MCF 10A (cell line): ENCODE results near the gene NPNT. TPM values are rescaled to one million over a fixed set of nuclear protein-coding genes. Genes with fewer than 3 reads are reported as not detected.

ENCODE experiments used
- BruUV-seq: library from RNA; stranded (reverse); fragments of 400-500 nt; replicated peaks from 2 replicates; lab custom pipeline; 2021; lab: Mats Ljungman, UMichigan
- CTCF ChIA-PET: fragments of 300-600 bp; sonication (Branson Sonifier 250); formaldehyde crosslinking; extraction: SDS; loops from one replicate; lab custom pipeline; 2021; ENCODE audit warnings: antibody characterized with exemption, inconsistent platforms; lab: Yijun Ruan, JAX
- POLR2A ChIA-PET: fragments of 300-600, 350-650 bp; sonication (Branson Sonifier 250); formaldehyde crosslinking; extraction: SDS; loops from one replicate; lab custom pipeline; 2020; ENCODE audit warnings: antibody characterized with exemption, inconsistent platforms; lab: Yijun Ruan, JAX
- DNase-seq: peaks from one replicate; pipeline ENCODE4 v3.0.0-alpha.2; 2018; ENCODE audit not compliant: unreplicated experiment
- H3K27ac Mint-ChIP-seq: one replicate; pipeline ENCODE4 v1.8.0; 2022; ENCODE audit warnings: mild to moderate bottlenecking, low read depth, mixed read lengths; ENCODE audit not compliant: unreplicated experiment
- H3K27me3 Mint-ChIP-seq: one replicate; pipeline ENCODE4 v1.8.0; 2022; ENCODE audit warnings: mixed read lengths; ENCODE audit not compliant: insufficient read depth, unreplicated experiment
- H3K36me3 Mint-ChIP-seq: one replicate; pipeline ENCODE4 v1.8.0; 2022; ENCODE audit warnings: mild to moderate bottlenecking, moderate library complexity, mixed read lengths; ENCODE audit not compliant: insufficient read depth, unreplicated experiment
- H3K4me1 Mint-ChIP-seq: one replicate; pipeline ENCODE4 v1.8.0; 2022; ENCODE audit warnings: mixed read lengths; ENCODE audit not compliant: insufficient read depth, unreplicated experiment
- H3K4me3 Mint-ChIP-seq: one replicate; pipeline ENCODE4 v1.8.0; 2022; ENCODE audit warnings: mild to moderate bottlenecking, moderate library complexity, mixed read lengths; ENCODE audit not compliant: unreplicated experiment
- H3K9me3 Mint-ChIP-seq: one replicate; pipeline ENCODE4 v1.8.0; 2022; ENCODE audit warnings: mixed read lengths; ENCODE audit not compliant: unreplicated experiment
- intact Hi-C: fragments of 100-400 bp; cut with micrococcal nuclease; formaldehyde crosslinking; loops from 2 replicates; pipeline ENCODE4 v1.14.1; 2022
- total RNA-seq: library from RNA; stranded (reverse); gene quantifications from 2 replicates; pipeline ENCODE4 v1.2.3, GENCODE V29; 2022
- TF ChIP-seq, protein P1 (sequence below): fragments of 200-600 bp; IDR thresholded peaks from one replicate; pipeline ENCODE4 v1.8.0; 2022; ENCODE audit warnings: antibody characterized with exemption, mild to moderate bottlenecking; ENCODE audit not compliant: unreplicated experiment

The NPNT gene
- total RNA-seq, 1 experiment from 2014 or later = 0.09 TPM

DNA sequence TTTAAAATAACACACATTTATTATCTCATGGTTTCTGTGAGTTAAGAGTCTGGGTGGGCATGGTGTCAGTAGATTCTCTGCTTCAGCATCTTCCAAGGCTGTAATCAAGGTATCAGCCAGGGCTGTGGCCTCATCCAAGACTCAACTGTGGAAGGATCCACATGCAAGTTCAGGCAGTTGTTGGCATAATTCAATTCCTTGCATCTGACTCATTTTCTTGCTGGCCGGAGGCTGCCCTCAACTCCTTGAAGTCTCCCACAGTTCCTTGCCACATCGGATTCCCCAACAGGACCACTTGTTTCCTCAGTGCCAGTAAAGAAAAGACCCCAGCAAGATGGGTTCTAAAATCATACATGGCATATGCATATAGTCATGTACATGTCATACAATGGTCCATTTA, 93.4 kb downstream of the NPNT start:
- no TSS peak for BruUV-seq
- no peaks in the 10 kb centered on the region for H3K36me3 Mint-ChIP-seq

DNA sequence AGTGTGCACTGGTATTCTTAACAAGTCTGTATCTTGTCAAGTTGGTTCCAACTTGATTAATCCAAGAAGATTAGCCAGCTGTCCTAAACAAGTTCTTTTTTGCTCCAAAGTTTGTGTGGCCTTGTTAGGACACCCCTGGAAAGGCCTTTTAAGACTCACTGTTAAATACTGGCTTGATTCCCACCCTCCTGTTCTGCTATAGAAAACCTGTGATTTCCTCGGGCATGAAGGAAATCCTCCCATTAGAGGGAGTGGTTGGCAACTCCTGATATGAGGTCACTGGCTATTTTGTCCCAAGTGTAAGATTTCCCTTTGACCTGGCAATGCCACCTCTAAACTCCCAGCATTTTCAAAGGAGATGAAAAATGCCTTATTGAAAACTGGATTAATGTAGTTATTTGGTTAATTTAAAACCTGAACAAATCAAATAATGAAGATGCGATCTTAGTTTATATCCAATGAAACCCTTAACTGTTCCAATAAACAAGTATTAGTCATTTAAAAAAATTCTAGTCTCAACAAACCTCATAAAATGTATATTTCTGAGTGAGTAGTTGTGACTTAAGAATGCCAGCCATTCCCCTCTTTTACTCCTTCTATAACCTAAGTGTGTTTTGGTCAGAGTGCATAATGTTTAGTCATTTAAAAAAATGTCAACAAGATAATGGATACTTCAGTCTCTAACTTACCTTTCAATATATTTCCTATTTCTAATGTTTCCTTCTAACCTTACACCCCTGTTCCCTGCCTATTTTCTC, 94.4 kb downstream of the NPNT start:
- no peak overlapping the region for H3K27ac Mint-ChIP-seq
- ChIA-PET CTCF (interaction anchor here (0.7 kb wide), 1 partner anchor 53 kb away, joined by 3 read pairs; no protein-coding TSS in a partner anchor), POLR2A (interaction anchor here (2.8 kb wide), 1 partner anchor 10 kb away, joined by 8 read pairs; no protein-coding TSS in a partner anchor)
- no TSS peak for BruUV-seq
- no peak for DNase-seq
- intact Hi-C loops = no loop called here
- H3K4me1 Mint-ChIP-seq = peaks cover 16% of the 10 kb centered on the region
- TF ChIP-seq, protein P1, sequence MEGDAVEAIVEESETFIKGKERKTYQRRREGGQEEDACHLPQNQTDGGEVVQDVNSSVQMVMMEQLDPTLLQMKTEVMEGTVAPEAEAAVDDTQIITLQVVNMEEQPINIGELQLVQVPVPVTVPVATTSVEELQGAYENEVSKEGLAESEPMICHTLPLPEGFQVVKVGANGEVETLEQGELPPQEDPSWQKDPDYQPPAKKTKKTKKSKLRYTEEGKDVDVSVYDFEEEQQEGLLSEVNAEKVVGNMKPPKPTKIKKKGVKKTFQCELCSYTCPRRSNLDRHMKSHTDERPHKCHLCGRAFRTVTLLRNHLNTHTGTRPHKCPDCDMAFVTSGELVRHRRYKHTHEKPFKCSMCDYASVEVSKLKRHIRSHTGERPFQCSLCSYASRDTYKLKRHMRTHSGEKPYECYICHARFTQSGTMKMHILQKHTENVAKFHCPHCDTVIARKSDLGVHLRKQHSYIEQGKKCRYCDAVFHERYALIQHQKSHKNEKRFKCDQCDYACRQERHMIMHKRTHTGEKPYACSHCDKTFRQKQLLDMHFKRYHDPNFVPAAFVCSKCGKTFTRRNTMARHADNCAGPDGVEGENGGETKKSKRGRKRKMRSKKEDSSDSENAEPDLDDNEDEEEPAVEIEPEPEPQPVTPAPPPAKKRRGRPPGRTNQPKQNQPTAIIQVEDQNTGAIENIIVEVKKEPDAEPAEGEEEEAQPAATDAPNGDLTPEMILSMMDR = no peak
- H3K4me3 Mint-ChIP-seq = no peak overlapping the region
- H3K36me3 Mint-ChIP-seq = no peaks in the 10 kb centered on the region
- H3K27me3 Mint-ChIP-seq = no peaks in the 10 kb centered on the region
- H3K9me3 Mint-ChIP-seq = no peaks in the 10 kb centered on the region

More for the DNA sequence above, 93.4 kb downstream of the NPNT start:
- intact Hi-C loops = no loop called here
- ChIA-PET CTCF (no interaction called here), POLR2A (no interaction called here)
- H3K9me3 Mint-ChIP-seq = peaks cover 3% of the 10 kb centered on the region
- peaks cover 16% of the 10 kb centered on the region for H3K4me1 Mint-ChIP-seq
- H3K27me3 Mint-ChIP-seq = no peaks in the 10 kb centered on the region
- no peak for DNase-seq
- H3K4me3 Mint-ChIP-seq = no peak overlapping the region
- no peak overlapping the region for H3K27ac Mint-ChIP-seq
- TF ChIP-seq, protein P1 = no peak

DNA sequence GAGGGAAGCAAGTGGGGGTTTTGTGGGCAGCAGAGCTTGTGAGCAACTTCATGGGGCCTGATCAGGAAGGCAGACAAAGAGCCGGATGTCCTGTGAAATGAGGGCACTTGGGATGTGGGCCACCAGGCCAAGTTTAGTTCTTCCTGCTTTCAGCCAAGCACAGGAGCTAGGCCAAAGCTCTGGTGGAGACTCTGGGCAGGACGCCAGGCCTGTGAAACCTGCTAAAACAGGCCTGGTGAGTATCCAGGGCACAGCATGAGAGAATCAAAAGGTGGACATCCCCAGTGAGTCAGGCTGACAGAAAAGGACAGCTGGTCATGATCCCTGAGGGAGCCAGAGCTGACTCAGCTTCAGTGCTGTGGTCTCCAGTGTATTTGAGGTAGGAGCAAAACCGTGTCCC, 95.7 kb downstream of the NPNT start:
- intact Hi-C loops = no loop called here

DNA sequence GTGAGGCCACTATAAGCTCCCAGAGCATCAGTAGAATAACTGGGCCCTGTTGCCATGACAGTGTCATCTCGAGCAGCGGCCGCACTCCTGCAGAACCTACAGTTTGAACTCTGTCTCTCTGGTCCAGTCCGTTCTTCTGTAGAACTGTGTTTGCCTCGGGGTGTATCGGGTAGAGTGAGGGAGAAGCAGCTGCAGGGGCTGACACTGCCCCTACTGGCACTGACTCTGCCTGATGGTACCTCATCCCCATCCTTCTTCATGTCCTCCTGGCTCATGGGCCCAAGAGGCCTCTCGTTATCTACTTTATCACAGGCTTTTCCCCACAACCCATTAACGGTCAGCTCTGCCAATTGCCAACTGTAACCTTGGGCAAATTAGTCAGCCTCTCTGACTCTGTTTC, 96.5 kb downstream of the NPNT start:
- no peaks in the 10 kb centered on the region for H3K27me3 Mint-ChIP-seq
- intact Hi-C loops = no loop called here
- no peaks in the 10 kb centered on the region for H3K36me3 Mint-ChIP-seq
- ChIA-PET POLR2A (interaction anchor here (0.7 to 2.8 kb wide), 4 partner anchors 13 to 25 kb away, joined by 3 to 8 read pairs (median 4); no protein-coding TSS in a partner anchor), CTCF (interaction anchor here (0.5 kb wide), 1 partner anchor 1178 kb away, joined by 3 read pairs; no protein-coding TSS in a partner anchor)
- peaks cover 16% of the 10 kb centered on the region for H3K4me1 Mint-ChIP-seq
- no peaks in the 10 kb centered on the region for H3K9me3 Mint-ChIP-seq
- no TSS peak for BruUV-seq
- TF ChIP-seq, protein P1 = no peak
- no peak overlapping the region for H3K27ac Mint-ChIP-seq
- no peak for DNase-seq
- no peak overlapping the region for H3K4me3 Mint-ChIP-seq

More for the DNA sequence above, 95.7 kb downstream of the NPNT start:
- ChIA-PET CTCF (interaction anchor here (0.7 to 1.1 kb wide), 2 partner anchors 15 to 205 kb away, joined by 3 read pairs; no protein-coding TSS in a partner anchor), POLR2A (interaction anchor here (0.7 to 2.8 kb wide), 3 partner anchors 12 to 25 kb away, joined by 3 to 8 read pairs (median 5); no protein-coding TSS in a partner anchor)
- TF ChIP-seq, protein P1 = no peak
- no peaks in the 10 kb centered on the region for H3K27me3 Mint-ChIP-seq
- no peaks in the 10 kb centered on the region for H3K9me3 Mint-ChIP-seq
- peak; percentile 96 for DNase-seq
- BruUV-seq = no TSS peak
- peak overlapping the region; percentile 78 for H3K27ac Mint-ChIP-seq
- no peaks in the 10 kb centered on the region for H3K36me3 Mint-ChIP-seq
- peaks cover 16% of the 10 kb centered on the region for H3K4me1 Mint-ChIP-seq
- H3K4me3 Mint-ChIP-seq = no peak overlapping the region
